Measurements from ENCODE around the gene TRAF2.
A peak's percentile ranks its signal among the peaks of the same experiment; 100 is the strongest.

The TRAF2 gene

GRCh38 chr9:136899196-136899595 is 12.9 kb downstream of the TRAF2 start:
- H3K27me3 ChIP-seq (ENCODE audit: low read depth, low read length) = no peaks in the 10 kb centered on the region
- peaks cover 12 to 29% of the 10 kb centered on the region in 2 donors for H3K36me3 ChIP-seq (ENCODE audit: control insufficient read depth in 1 of 2, insufficient read depth in 2 of 2, low read length in 2 of 2)
- no peak overlapping the region for H3K4me3 ChIP-seq (ENCODE audit: low read depth in 1 of 2, low read length in 2 of 2)
- H3K4me1 ChIP-seq (ENCODE audit: control insufficient read depth in 1 of 2, insufficient read depth in 2 of 2, low read length in 2 of 2) = peaks cover 21 to 30% of the 10 kb centered on the region in 2 donors
- no peaks in the 10 kb centered on the region for H3K9me3 ChIP-seq (ENCODE audit: control insufficient read depth in 1 of 2, low read length in 2 of 2)
- no peak overlapping the region for H3K27ac ChIP-seq (ENCODE audit: low read length)

DNA sequence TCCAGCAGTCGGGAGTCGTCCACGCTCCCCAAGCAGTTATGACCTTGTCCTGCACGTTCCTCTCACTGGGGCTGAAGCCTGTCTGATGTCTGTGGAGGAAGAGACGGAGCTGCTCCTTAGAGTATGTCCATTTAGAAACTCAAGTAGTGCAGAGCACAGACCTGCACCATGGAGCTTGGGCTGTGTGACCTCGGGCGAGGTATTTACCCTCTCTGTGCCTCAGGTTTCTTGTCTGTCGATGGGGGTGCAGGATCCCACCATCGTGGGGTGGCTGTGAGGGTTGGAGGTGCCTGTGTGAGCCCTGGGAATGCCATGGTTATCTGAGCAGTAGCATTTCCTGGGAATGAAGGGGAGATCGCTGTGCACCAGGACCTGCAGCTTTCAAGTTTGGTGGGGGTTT is 14.2 kb downstream of the TRAF2 start:
- H3K4me3 ChIP-seq (ENCODE audit: low read depth in 1 of 2, low read length in 2 of 2) = no peak overlapping the region
- H3K4me1 ChIP-seq (ENCODE audit: control insufficient read depth in 1 of 2, insufficient read depth in 2 of 2, low read length in 2 of 2) = peaks cover 21 to 30% of the 10 kb centered on the region in 2 donors
- H3K36me3 ChIP-seq (ENCODE audit: control insufficient read depth in 1 of 2, insufficient read depth in 2 of 2, low read length in 2 of 2) = peaks cover 12 to 22% of the 10 kb centered on the region in 2 donors
- no peak overlapping the region for H3K27ac ChIP-seq (ENCODE audit: low read length)
- H3K9me3 ChIP-seq (ENCODE audit: control insufficient read depth in 1 of 2, low read length in 2 of 2) = no peaks in the 10 kb centered on the region
- H3K27me3 ChIP-seq (ENCODE audit: low read depth, low read length) = no peaks in the 10 kb centered on the region

DNA sequence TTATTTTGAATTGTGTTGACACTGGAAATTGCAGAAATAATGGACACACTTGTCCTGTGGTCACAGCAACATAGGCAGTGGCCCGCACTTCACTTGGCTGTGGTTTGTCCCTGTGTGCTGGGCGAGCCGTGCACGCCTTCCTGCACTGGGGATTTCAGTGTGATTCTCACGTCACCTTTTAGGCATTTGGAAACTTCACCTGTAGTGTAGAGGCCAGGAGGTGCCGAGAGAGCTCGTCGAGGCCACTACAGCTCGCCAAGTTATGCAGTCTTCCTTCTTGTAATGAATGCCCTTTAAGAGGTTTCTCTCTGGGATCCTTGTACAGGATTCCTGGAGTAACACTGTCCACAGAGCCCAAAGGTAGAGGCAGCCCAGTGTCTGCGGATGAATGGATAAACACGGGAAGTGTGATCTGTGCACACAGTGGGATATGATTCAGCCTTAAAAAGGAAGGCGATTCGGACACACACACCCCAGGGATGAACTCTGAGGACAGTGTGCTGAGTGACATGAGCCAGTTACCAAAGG is 14.7 kb downstream of the TRAF2 start:
- Histone ChIP-seq H3K9me3 (ENCODE audit: control insufficient read depth in 1 of 2, low read length in 2 of 2) (no peaks in the 10 kb centered on the region), H3K4me1 (ENCODE audit: control insufficient read depth in 1 of 2, insufficient read depth in 2 of 2, low read length in 2 of 2) (peaks cover 21 to 30% of the 10 kb centered on the region in 2 donors), H3K4me3 (ENCODE audit: low read depth in 1 of 2, low read length in 2 of 2) (no peak overlapping the region), H3K27ac (ENCODE audit: low read length) (peak overlapping the region; percentile 93), H3K27me3 (ENCODE audit: low read depth, low read length) (no peaks in the 10 kb centered on the region), H3K36me3 (ENCODE audit: control insufficient read depth in 1 of 2, insufficient read depth in 2 of 2, low read length in 2 of 2) (peaks cover 12 to 22% of the 10 kb centered on the region in 2 donors)

DNA sequence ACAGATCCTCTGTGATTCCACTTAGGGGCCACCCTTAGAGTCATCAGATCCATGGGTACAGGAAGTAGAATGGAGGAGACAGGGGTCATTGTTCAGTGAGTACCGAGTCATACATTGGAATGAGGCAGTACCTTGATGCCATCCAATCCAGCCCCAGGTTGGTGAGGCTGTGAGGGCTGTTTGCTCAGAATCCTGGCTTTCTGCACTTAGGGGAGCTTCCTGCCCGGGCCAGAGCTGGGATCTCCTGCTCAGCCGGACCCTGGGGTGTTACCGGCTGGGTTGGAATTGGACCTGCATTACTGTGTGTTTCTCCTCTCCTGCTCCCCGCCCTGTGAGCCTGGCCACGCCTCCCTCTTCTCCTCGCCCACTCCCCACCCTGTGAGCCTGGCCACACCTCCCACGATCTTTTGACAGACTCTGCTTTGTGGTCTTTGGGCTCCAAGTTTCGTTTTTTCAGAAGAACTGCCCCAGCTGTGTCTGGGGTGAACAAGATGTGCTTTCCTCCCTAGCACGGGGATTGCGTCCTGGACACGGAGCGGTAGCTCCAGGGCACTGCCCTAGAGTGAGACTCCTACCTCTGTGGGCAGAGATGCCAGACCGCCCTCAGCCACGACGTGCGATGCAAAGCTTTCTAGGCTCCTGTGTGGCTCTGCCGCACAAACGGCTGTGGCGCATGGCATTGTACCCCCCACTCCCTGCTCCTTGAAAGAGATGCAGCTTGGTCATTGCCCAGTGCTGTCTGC is 15.4 kb downstream of the TRAF2 start:
- Histone ChIP-seq H3K9me3 (ENCODE audit: control insufficient read depth in 1 of 2, low read length in 2 of 2) (no peaks in the 10 kb centered on the region), H3K4me3 (ENCODE audit: low read depth in 1 of 2, low read length in 2 of 2) (peak overlapping the region; percentile 42 to 45), H3K4me1 (ENCODE audit: control insufficient read depth in 1 of 2, insufficient read depth in 2 of 2, low read length in 2 of 2) (peaks cover 21 to 30% of the 10 kb centered on the region in 2 donors), H3K27ac (ENCODE audit: low read length) (peak overlapping the region; percentile 93), H3K27me3 (ENCODE audit: low read depth, low read length) (no peaks in the 10 kb centered on the region), H3K36me3 (ENCODE audit: control insufficient read depth in 1 of 2, insufficient read depth in 2 of 2, low read length in 2 of 2) (peaks cover 12 to 22% of the 10 kb centered on the region in 2 donors)

DNA sequence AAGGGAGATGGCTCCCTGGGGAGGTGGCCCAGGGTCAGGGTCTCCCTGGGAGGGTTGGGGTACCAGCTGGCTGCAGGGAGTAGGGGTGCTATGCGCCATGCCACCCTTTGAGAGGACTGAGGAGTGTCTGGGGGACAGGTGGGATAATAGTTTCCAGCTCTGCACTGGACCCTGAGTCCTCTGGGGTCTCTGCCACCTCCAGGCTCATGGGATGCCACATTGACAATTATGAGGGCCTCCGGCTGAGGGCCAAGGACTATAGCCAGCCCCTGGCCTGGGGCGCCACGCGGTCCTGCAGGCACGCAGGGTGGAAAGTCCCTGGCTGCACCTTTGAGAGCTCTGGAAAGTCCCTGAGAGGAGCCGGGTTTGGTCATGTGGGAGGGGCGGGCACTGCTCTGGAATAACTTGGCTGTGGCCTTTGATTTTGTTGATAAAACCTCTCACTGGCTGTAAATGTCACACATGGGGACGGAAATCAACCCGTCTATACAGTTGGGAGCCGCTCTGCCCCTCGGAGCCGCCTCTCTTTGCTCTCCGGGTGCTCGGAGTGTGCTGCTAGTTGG is 16.0 kb downstream of the TRAF2 start:
- Histone ChIP-seq H3K4me1 (ENCODE audit: control insufficient read depth in 1 of 2, insufficient read depth in 2 of 2, low read length in 2 of 2) (peaks cover 21 to 30% of the 10 kb centered on the region in 2 donors), H3K27ac (ENCODE audit: low read length) (peak overlapping the region; percentile 93), H3K9me3 (ENCODE audit: control insufficient read depth in 1 of 2, low read length in 2 of 2) (no peaks in the 10 kb centered on the region), H3K4me3 (ENCODE audit: low read depth in 1 of 2, low read length in 2 of 2) (peak overlapping the region; percentile 42 to 45), H3K27me3 (ENCODE audit: low read depth, low read length) (no peaks in the 10 kb centered on the region), H3K36me3 (ENCODE audit: control insufficient read depth in 1 of 2, insufficient read depth in 2 of 2, low read length in 2 of 2) (peaks cover 12 to 22% of the 10 kb centered on the region in 2 donors)

- Histone ChIP-seq H3K36me3 (ENCODE audit: control insufficient read depth in 1 of 2, insufficient read depth in 2 of 2, low read length in 2 of 2) (peaks cover 12 to 27% of the 10 kb centered on the region in 2 donors), H3K4me3 (ENCODE audit: low read depth in 1 of 2, low read length in 2 of 2) (no peak overlapping the region), H3K4me1 (ENCODE audit: control insufficient read depth in 1 of 2, insufficient read depth in 2 of 2, low read length in 2 of 2) (peaks cover 21 to 30% of the 10 kb centered on the region in 2 donors), H3K9me3 (ENCODE audit: control insufficient read depth in 1 of 2, low read length in 2 of 2) (no peaks in the 10 kb centered on the region), H3K27ac (ENCODE audit: low read length) (peak overlapping the region; percentile 93), H3K27me3 (ENCODE audit: low read depth, low read length) (no peaks in the 10 kb centered on the region)
Observed at GRCh38 chr9:136903041-136903554, 16.8 kb downstream of the TRAF2 start.

DNA sequence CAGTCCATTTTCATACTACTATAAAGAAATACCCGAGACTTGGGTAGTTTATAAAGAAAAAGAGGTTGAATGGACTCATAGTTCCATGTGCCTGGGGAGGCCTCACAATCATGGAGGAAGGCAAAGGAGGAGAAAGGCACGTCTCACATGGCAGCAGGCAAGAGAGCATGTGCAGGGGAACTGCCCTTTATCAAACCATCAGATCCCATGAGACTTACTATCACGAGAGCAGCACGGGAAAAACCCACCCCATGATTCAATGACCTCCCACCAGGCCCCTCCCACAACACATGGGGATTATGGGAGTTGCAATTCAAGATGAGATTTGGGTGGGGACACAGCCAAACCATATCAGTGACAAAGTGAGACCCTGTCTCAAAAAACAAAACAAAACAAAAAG is 19.9 kb downstream of the TRAF2 start:
- H3K36me3 ChIP-seq (ENCODE audit: control insufficient read depth in 1 of 2, insufficient read depth in 2 of 2, low read length in 2 of 2) = peaks cover 0 to 21% of the 10 kb centered on the region in 2 donors

DNA sequence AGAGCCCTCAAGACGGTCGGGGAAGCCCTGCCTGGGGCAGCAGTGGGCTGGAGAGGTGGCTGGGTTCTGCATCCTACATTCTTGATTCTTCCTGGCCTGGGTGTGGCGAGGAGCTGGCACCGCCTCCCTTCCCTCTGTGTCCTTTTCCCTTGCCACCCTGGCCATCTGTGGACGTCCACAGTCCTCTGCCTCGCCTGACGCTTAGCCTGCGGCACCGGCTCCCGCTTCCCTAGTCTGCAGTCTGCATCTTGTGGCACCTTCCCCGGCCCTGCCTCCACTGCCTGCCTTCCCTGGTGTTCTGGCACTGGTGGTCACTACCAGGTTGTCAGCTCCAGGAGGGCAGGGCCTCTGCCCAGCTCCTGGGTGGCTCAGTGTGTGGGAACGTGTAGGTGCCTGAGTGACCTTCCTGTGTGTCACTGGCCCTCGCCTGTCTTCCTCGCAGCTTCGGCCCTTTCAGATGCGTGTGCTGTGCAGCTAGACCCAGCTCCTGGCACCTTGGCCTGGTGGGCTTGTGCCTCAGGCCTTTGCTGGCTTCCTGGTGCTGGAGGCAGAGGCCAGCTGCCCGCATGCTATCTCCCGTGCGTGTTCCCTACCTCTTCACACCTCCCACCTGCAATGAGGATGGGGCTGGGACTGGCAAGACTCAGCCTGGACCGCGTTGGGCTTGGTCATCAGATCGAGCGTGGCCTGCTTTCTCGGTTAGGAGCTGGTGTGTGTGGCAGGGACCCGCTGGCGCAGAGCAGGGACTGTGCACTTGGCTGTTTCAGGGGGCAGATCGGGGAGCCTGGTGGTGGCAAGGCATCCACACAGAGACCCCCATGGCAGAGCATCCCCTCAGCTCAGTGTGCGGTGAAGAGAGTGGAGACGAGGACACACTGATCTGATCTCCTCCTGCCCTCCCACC is 20.9 kb downstream of the TRAF2 start:
- H3K4me1 ChIP-seq (ENCODE audit: control insufficient read depth in 1 of 2, insufficient read depth in 2 of 2, low read length in 2 of 2) = peaks cover 5 to 15% of the 10 kb centered on the region in 2 donors
- no peaks in the 10 kb centered on the region for H3K27me3 ChIP-seq (ENCODE audit: low read depth, low read length)
- H3K27ac ChIP-seq (ENCODE audit: low read length) = no peak overlapping the region
- H3K4me3 ChIP-seq (ENCODE audit: low read depth in 1 of 2, low read length in 2 of 2) = no peak overlapping the region
- H3K9me3 ChIP-seq (ENCODE audit: control insufficient read depth in 1 of 2, low read length in 2 of 2) = no peaks in the 10 kb centered on the region
- H3K36me3 ChIP-seq (ENCODE audit: control insufficient read depth in 1 of 2, insufficient read depth in 2 of 2, low read length in 2 of 2) = peaks cover 0 to 21% of the 10 kb centered on the region in 2 donors

More for the DNA sequence above, 19.9 kb downstream of the TRAF2 start:
- H3K4me3 ChIP-seq (ENCODE audit: low read depth in 1 of 2, low read length in 2 of 2) = no peak overlapping the region
- H3K4me1 ChIP-seq (ENCODE audit: control insufficient read depth in 1 of 2, insufficient read depth in 2 of 2, low read length in 2 of 2) = peaks cover 14 to 25% of the 10 kb centered on the region in 2 donors
- H3K27me3 ChIP-seq (ENCODE audit: low read depth, low read length) = no peaks in the 10 kb centered on the region
- H3K9me3 ChIP-seq (ENCODE audit: control insufficient read depth in 1 of 2, low read length in 2 of 2) = no peaks in the 10 kb centered on the region
- H3K27ac ChIP-seq (ENCODE audit: low read length) = no peak overlapping the region

DNA sequence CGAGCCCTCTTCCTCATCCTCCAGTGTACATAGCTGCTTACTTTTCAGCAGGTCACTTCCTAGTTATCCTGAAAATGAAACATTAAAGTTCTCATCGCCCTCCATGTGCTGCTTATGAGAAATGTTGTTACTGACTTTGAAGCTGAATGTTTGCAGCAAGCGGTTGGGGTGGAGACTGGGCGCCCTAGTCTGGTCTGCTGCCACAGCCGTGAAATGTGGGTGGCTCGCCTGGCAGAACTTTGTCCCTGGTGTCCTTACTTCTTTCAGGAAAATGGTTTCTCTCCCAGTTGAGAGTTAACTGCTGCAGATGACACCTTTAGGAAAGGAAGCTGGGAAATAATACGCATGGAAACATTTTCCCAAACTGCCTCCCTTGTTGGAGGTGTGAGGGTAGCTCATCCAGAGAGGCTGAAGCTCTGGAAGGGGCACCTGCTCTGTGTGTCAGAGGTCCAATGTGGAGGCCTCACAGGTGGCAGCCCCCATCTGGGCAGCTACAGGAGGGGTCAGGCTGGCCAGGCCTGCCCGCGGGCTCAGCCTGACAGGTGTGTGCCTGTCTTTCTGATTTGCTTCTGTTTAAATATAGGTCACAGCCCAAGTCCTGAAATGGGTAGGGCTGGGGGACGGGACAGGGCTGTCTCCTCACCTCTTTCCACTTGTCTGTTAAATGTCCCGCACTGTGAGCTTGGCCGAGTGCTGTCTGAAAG is 24.0 kb downstream of the TRAF2 start:
- peaks cover 14 to 37% of the 10 kb centered on the region in 2 donors for H3K36me3 ChIP-seq (ENCODE audit: control insufficient read depth in 1 of 2, insufficient read depth in 2 of 2, low read length in 2 of 2)

GRCh38 chr9:136910901-136911245 is 24.6 kb downstream of the TRAF2 start:
- Histone ChIP-seq H3K27me3 (ENCODE audit: low read depth, low read length) (no peaks in the 10 kb centered on the region), H3K36me3 (ENCODE audit: control insufficient read depth in 1 of 2, insufficient read depth in 2 of 2, low read length in 2 of 2) (peaks cover 16 to 41% of the 10 kb centered on the region in 2 donors), H3K4me3 (ENCODE audit: low read depth in 1 of 2, low read length in 2 of 2) (no peak overlapping the region), H3K27ac (ENCODE audit: low read length) (no peak overlapping the region), H3K9me3 (ENCODE audit: control insufficient read depth in 1 of 2, low read length in 2 of 2) (no peaks in the 10 kb centered on the region), H3K4me1 (ENCODE audit: control insufficient read depth in 1 of 2, insufficient read depth in 2 of 2, low read length in 2 of 2) (no peaks in the 10 kb centered on the region)

More for the DNA sequence above, 24.0 kb downstream of the TRAF2 start:
- H3K27me3 ChIP-seq (ENCODE audit: low read depth, low read length) = no peaks in the 10 kb centered on the region
- no peak overlapping the region for H3K4me3 ChIP-seq (ENCODE audit: low read depth in 1 of 2, low read length in 2 of 2)
- no peak overlapping the region for H3K27ac ChIP-seq (ENCODE audit: low read length)
- H3K9me3 ChIP-seq (ENCODE audit: control insufficient read depth in 1 of 2, low read length in 2 of 2) = no peaks in the 10 kb centered on the region
- no peaks in the 10 kb centered on the region for H3K4me1 ChIP-seq (ENCODE audit: control insufficient read depth in 1 of 2, insufficient read depth in 2 of 2, low read length in 2 of 2)

All from muscle layer of duodenum (tissue), 2 donors.